GM18526 (cell line): ENCODE data around the gene GLUL.

Experiments
- POLR2A ChIP-seq: IDR thresholded peaks from 3 replicates; pipeline ENCODE4 v1.6.1; 2011; ENCODE audit not compliant: insufficient read length; ENCODE audit errors: extremely low read depth

The GLUL gene

GRCh38 chr1:182391362-182392049 is at the start of gene GLUL:
Gene GLUL (minus strand): TSS chr1:182391790. CDS start chr1:182388737, 3,053 bp downstream.
- TF ChIP-seq POLR2A, result peak; percentile 79

DNA sequence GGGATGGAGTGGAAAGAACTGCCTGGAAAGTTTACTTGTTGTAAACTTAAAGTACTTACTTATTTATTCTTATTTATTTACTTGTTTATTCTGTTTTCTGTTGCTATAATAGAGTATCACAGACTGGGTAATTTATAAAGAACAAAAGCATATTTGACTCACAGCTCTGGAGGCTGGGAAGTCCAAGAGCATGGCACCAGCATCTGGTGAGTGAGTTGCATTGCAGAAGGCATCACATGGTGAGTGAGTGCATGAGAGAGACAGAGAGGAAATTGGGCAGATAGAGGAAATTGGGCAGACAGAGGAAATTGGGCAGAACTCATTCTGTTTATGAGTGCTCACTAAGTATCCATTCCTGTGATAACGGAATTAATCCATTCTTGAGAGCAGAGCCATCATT is 46.7 kb upstream of the GLUL start:
- TF ChIP-seq POLR2A, result no peak

- TF ChIP-seq POLR2A, result no peak
These were observed 42.0 kb upstream of the GLUL start for GRCh38 chr1:182433580-182433979.

DNA sequence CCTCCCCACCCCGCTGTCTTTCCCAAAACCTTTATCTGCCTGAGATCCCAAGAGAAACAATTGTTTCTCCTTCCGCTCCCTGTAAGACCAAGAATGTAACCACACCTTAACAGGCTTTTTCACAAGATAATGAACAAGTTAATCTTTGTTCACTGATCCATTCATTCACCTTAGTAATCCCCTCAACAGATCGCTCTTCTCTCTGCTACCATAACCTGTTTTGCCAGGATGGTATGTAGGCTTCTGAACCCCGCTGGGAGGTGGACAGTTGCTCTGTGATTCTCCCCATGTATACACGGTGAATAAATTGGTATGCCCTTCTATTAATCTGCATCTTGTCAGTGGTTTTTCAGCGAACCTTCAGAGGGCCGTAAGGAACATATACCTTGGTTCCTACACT is 39.7 kb upstream of the GLUL start:
- no peak for TF ChIP-seq POLR2A

- TF ChIP-seq POLR2A, result no peak
These were observed 38.9 kb upstream of the GLUL start for GRCh38 chr1:182430263-182431068.

DNA sequence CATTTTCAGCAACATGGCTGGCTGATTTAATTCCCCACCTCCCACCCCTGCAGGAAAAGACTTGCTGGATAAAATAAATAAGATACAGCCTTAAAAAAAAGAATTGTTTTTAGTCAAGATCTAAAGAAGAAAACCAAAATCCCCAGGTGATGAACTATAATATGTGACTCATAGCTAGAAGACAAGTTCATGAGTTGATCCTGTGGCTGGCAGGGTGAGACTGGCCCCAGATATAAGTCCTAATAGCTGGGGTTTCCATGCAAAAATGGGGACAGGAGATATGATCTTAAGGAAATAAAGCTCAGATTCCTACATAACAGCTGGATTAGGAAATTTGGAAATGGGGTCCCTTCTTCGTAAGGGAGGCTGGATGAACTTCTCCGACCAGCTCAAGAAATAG is 36.5 kb upstream of the GLUL start:
- no peak for TF ChIP-seq POLR2A

DNA sequence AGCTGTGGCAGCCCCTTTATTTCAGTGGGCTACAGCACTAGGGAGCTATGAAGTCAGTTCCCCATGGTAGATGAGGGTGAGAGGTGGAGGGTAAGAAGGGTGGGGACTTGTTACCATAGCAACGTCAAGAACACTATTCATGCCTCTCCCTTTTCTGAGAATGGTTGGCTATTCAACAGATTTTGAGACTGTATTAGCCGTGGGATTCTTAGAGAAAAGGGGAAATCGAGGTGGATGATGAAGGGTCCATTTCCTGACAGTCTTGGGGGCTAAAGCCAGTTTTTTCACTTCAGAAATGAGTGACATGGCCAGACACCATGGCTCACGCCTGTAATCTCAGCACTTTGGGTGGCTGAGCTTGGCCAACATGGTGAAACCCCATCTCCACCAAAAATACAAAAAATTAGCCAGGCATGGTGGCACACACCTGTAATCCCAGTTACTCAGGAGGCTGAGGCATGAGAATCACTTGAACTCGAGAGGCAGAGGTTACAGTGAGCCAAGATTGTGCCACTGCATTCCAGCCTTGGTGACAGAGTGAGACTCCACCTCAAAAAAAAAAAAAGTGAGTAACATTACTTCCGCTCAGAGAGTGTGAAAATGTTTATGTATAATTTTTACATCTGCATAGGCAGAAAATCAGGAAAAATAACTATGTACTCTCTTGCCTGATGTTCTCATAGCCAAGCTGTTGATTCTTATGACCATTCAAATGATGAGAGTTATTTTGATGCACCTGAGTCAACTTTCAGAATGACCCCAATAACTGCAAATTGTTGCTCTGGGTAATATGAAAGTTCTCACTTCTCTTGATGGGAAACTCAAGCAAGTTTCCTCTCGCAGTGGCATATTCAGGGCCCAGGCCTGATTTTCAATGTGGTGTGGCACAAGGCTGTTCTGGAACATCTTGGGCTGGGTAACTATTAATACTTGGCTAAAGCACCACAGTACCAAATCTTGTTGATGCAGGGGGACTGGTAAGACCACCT is 35.1 kb upstream of the GLUL start:
- TF ChIP-seq POLR2A, result no peak

DNA sequence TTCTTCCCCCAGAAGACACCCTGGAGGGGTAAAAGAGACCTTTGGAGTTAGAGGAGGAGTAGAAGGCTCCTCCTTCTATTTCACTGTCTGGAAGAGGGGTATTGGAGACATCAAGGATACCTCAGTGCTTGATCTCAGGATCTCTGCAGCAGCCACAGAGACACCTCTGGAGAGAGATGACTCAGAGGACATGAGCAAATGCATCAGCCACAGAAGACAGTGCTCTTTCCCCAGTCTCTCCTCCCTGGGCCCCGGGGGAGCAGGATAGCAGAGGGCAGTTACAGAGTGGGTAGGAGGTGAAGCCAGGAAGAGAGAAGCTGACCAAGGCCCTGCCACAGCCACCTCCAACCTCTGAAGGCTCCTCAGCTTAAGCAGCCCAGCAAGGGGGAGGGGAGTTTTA is 24.2 kb upstream of the GLUL start:
- no peak for TF ChIP-seq POLR2A

- no peak for TF ChIP-seq POLR2A
These were observed 22.4 kb upstream of the GLUL start for GRCh38 chr1:182413969-182414368.

DNA sequence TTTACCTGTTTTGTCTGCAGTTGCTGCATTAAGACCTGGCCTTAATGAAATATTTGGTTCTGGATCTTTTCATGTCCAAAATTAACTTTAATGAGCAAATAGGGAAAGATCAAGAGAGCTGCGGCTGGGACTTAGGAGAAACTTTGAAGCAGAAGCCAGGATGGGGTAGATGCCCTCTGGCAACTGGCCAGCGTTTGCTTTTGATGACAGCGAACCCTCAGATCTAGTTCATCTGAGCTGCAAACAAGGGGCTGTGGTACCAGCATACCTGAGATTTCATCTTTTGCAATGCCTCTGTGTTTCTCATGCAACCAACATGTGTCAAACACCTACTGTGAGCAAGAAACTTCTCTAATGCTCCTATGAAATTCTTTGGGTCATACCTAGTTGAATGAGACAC is 21.9 kb upstream of the GLUL start:
- TF ChIP-seq POLR2A, result no peak

GRCh38 chr1:182410620-182411273 is 19.2 kb upstream of the GLUL start:
- no peak for TF ChIP-seq POLR2A

GRCh38 chr1:182410138-182410537 is 18.5 kb upstream of the GLUL start:
- no peak for TF ChIP-seq POLR2A

DNA sequence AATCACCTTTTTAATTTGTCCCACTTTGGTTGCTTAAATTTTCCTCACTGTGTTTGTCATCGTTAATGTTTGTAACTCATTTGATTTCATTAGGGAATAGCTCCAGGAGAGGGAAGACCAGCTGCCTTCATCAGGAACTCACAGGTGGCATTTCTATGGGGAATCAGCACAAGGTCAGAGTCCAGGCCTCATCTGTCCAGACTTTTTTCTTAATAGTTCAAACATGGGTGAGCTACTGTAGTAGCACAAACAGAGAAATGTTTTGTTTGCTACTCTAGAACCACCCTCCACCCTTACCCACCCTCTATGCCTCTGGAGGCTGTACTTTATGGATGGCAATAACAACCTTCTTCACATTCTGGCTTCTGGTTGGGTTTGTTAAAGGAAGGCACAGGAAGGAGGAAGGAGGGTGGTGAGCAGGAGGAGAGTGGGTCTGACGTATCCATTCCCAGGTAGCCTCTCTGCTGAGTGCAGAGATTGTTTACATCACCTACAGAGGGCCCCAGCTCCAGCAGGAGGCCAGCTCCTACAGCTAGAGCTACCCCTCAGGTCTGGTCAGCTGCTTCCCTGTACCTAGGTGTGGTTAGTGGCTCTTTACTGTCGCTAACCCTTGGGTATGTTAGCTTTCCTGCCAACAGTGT is 17.0 kb upstream of the GLUL start:
- no peak for TF ChIP-seq POLR2A

- no peak for TF ChIP-seq POLR2A
These were observed 16.1 kb upstream of the GLUL start for GRCh38 chr1:182407724-182408123.
